GM19238 (cell line): Measurements from ENCODE around the gene DKK3.

ENCODE experiments used
- DNase-seq: peaks from one replicate; pipeline ENCODE4 v3.0.0; 2011; ENCODE audit warnings: low spot score; ENCODE audit not compliant: insufficient read length

DKK3 gene

GRCh38 chr11:11982975-11983374, 25.5 kb downstream of the DKK3 start:
- no peak for DNase-seq

- no peak for DNase-seq
These were observed 26.0 kb downstream of the DKK3 start for GRCh38 chr11:11982461-11982860.

- no peak for DNase-seq
These were observed 26.6 kb downstream of the DKK3 start for GRCh38 chr11:11981840-11982239.

- no peak for DNase-seq
These were observed 27.1 kb downstream of the DKK3 start for GRCh38 chr11:11981364-11981763.

- no peak for DNase-seq
These were observed 27.6 kb downstream of the DKK3 start for GRCh38 chr11:11980841-11981308.

GRCh38 chr11:11980200-11980599, 28.2 kb downstream of the DKK3 start:
- no peak for DNase-seq

- no peak for DNase-seq
These were observed 28.8 kb downstream of the DKK3 start for GRCh38 chr11:11979488-11980117.

GRCh38 chr11:11978792-11979487, 29.5 kb downstream of the DKK3 start:
- DNase-seq, result no peak

GRCh38 chr11:11978098-11978637, 30.3 kb downstream of the DKK3 start:
- DNase-seq, result no peak

GRCh38 chr11:11977206-11977938, 31.1 kb downstream of the DKK3 start:
- no peak for DNase-seq

GRCh38 chr11:11976481-11977127, 31.8 kb downstream of the DKK3 start:
- DNase-seq, result no peak

- no peak for DNase-seq
These were observed 33.0 kb downstream of the DKK3 start for GRCh38 chr11:11975201-11976092.

GRCh38 chr11:11973866-11974265, 34.6 kb downstream of the DKK3 start:
- no peak for DNase-seq

- no peak for DNase-seq
These were observed 35.0 kb downstream of the DKK3 start for GRCh38 chr11:11973361-11973800.

GRCh38 chr11:11972730-11973341, 35.6 kb downstream of the DKK3 start:
- no peak for DNase-seq

- no peak for DNase-seq
These were observed 36.4 kb downstream of the DKK3 start for GRCh38 chr11:11971906-11972547.

GRCh38 chr11:11970556-11970955, 37.9 kb downstream of the DKK3 start:
- no peak for DNase-seq

GRCh38 chr11:11969380-11970215, 38.8 kb downstream of the DKK3 start:
- no peak for DNase-seq
